ENCODE measurements around the gene SLC23A1.

Gene SLC23A1

GRCh38 chr5:139426203-139426885 is 43.2 kb upstream of the SLC23A1 start:
- Histone ChIP-seq H3K36me3 (ENCODE audit: insufficient read depth, low read length) (no peaks in the 10 kb centered on the region; the same call in 1 of the 2 replicates), H4K20me1 (ENCODE audit: insufficient read depth, low read length, poor library complexity, severe bottlenecking) (no peaks in the 10 kb centered on the region), H3K79me2 (ENCODE audit: insufficient read depth, low read length) (no peaks in the 10 kb centered on the region), H2AFZ (ENCODE audit: low read length) (no peak overlapping the region), H3K9me2 (replicated peaks; ENCODE audit: low read depth, low read length) (no peaks in the 10 kb centered on the region), H3K9ac (ENCODE audit: low read depth, low read length, poor library complexity, severe bottlenecking) (peak overlapping the region; percentile 17), H3K9me3 (ENCODE audit: insufficient read depth, low read depth, low read length) (no peaks in the 10 kb centered on the region), H3K4me2 (ENCODE audit: low read depth, low read length, poor library complexity, severe bottlenecking) (peak overlapping the region; percentile 55), H3F3A (ENCODE audit: low read depth) (no peaks in the 10 kb centered on the region), H3K4me3 (ENCODE audit: low read length, poor library complexity, severe bottlenecking) (no peak overlapping the region), H3K27me3 (ENCODE audit: insufficient read depth, low read length, poor library complexity, severe bottlenecking) (no peaks in the 10 kb centered on the region), H3K4me1 (ENCODE audit: insufficient read depth, low read length, poor library complexity, severe bottlenecking) (peaks cover 25% of the 10 kb centered on the region)
- no peak for TF ChIP-seq EZH2phosphoT487 (IDR thresholded peaks at IDR 0.05; ENCODE audit: borderline replicate concordance)
- TF ChIP-seq CTCF (conservative IDR thresholded peaks at IDR 0.05; ENCODE audit: low read length): no peak

GRCh38 chr5:139425497-139425896 is 42.4 kb upstream of the SLC23A1 start:
- Histone ChIP-seq H4K20me1 (ENCODE audit: insufficient read depth, low read length, poor library complexity, severe bottlenecking) (no peaks in the 10 kb centered on the region), H3K9ac (ENCODE audit: low read depth, low read length, poor library complexity, severe bottlenecking) (peak overlapping the region; percentile 17), H3K36me3 (ENCODE audit: insufficient read depth, low read length) (no peaks in the 10 kb centered on the region; the same call in 1 of the 2 replicates), H3K4me2 (ENCODE audit: low read depth, low read length, poor library complexity, severe bottlenecking) (peak overlapping the region; percentile 55), H3K9me2 (replicated peaks; ENCODE audit: low read depth, low read length) (no peaks in the 10 kb centered on the region), H3K4me3 (ENCODE audit: low read length, poor library complexity, severe bottlenecking) (peak overlapping the region; percentile 22), H3K79me2 (ENCODE audit: insufficient read depth, low read length) (no peaks in the 10 kb centered on the region), H3K27me3 (ENCODE audit: insufficient read depth, low read length, poor library complexity, severe bottlenecking) (no peaks in the 10 kb centered on the region), H3F3A (ENCODE audit: low read depth) (no peaks in the 10 kb centered on the region), H3K9me3 (ENCODE audit: insufficient read depth, low read depth, low read length) (no peaks in the 10 kb centered on the region), H2AFZ (ENCODE audit: low read length) (no peak overlapping the region), H3K4me1 (ENCODE audit: insufficient read depth, low read length, poor library complexity, severe bottlenecking) (peaks cover 25% of the 10 kb centered on the region)
- TF ChIP-seq EZH2phosphoT487 (IDR thresholded peaks at IDR 0.05; ENCODE audit: borderline replicate concordance) (no peak), CTCF (conservative IDR thresholded peaks at IDR 0.05; ENCODE audit: low read length) (no peak)

- peaks cover 16% of the 10 kb centered on the region; the same call in 1 of the 2 replicates for H3K36me3 ChIP-seq (ENCODE audit: insufficient read depth, low read length)
- no peaks in the 10 kb centered on the region for H3K9me3 ChIP-seq (ENCODE audit: insufficient read depth, low read depth, low read length)
- no peaks in the 10 kb centered on the region for H3K9me2 ChIP-seq (replicated peaks; ENCODE audit: low read depth, low read length)
- H4K20me1 ChIP-seq (ENCODE audit: insufficient read depth, low read length, poor library complexity, severe bottlenecking): no peaks in the 10 kb centered on the region
- H2AFZ ChIP-seq (ENCODE audit: low read length): no peak overlapping the region
- no peaks in the 10 kb centered on the region for H3K79me2 ChIP-seq (ENCODE audit: insufficient read depth, low read length)
- no peaks in the 10 kb centered on the region for H3K27me3 ChIP-seq (ENCODE audit: insufficient read depth, low read length, poor library complexity, severe bottlenecking)
- no peak overlapping the region for H3K9ac ChIP-seq (ENCODE audit: low read depth, low read length, poor library complexity, severe bottlenecking)
- H3K4me1 ChIP-seq (ENCODE audit: insufficient read depth, low read length, poor library complexity, severe bottlenecking): peaks cover 24% of the 10 kb centered on the region
- H3F3A ChIP-seq (ENCODE audit: low read depth): no peaks in the 10 kb centered on the region
- H3K4me2 ChIP-seq (ENCODE audit: low read depth, low read length, poor library complexity, severe bottlenecking): no peak overlapping the region
- no peak overlapping the region for H3K4me3 ChIP-seq (ENCODE audit: low read length, poor library complexity, severe bottlenecking)
- TF ChIP-seq EZH2phosphoT487 (IDR thresholded peaks at IDR 0.05; ENCODE audit: borderline replicate concordance): no peak
- TF ChIP-seq CTCF (conservative IDR thresholded peaks at IDR 0.05; ENCODE audit: low read length): peak; percentile 99
Observed at GRCh38 chr5:139422307-139422893, 39.3 kb upstream of the SLC23A1 start.

All from Loucy (cell line).